G401 (cell line): ENCODE results near the gene AQP12A. TPM values are rescaled to one million over a fixed set of nuclear protein-coding genes. Genes with fewer than 3 reads are reported as not detected.

ENCODE experiments used
- DNase-seq: peaks from one replicate; pipeline ENCODE4 v3.0.0-alpha.2; 2015; ENCODE audit warnings: low spot score
- in situ Hi-C: cut with HindIII; loops from 2 replicates; pipeline ENCODE4 v1.10.0; 2016; ENCODE audit warnings: low sequenced_read_pairs, mixed read lengths
- total RNA-seq: library from RNA; depleted of rRNA; stranded (reverse); fragments of >200 nt; shearing (Covaris generic); gene quantifications from 2 replicates; pipeline ENCODE4 v1.2.3, GENCODE V29; 2014

The AQP12A gene
- total RNA-seq, 1 experiment from 2014 or later, result not detected

GRCh38 chr2:240718896-240719490 is 27.3 kb downstream of the AQP12A start:
- in situ Hi-C loops, result no loop called here
- no peak for DNase-seq

GRCh38 chr2:240719676-240720545 is 28.2 kb downstream of the AQP12A start:
- in situ Hi-C loops, result no loop called here
- DNase-seq, result no peak

GRCh38 chr2:240720686-240721595 is 29.3 kb downstream of the AQP12A start:
- in situ Hi-C loops, result no loop called here
- no peak for DNase-seq

- no peak for DNase-seq
- in situ Hi-C loops, result no loop called here
Measured at GRCh38 chr2:240721596-240722180, 30.0 kb downstream of the AQP12A start.

GRCh38 chr2:240722376-240722775 is 30.7 kb downstream of the AQP12A start:
- in situ Hi-C loops, result no loop called here
- DNase-seq, result no peak

- in situ Hi-C loops, result no loop called here
- DNase-seq, result no peak
Measured at GRCh38 chr2:240722796-240723735, 31.4 kb downstream of the AQP12A start.

GRCh38 chr2:240723851-240724250 is 32.2 kb downstream of the AQP12A start:
- in situ Hi-C loops, result no loop called here

GRCh38 chr2:240724431-240724830 is 32.8 kb downstream of the AQP12A start:
- in situ Hi-C loops, result no loop called here
- DNase-seq, result no peak

More at GRCh38 chr2:240723851-240724250, 32.2 kb downstream of the AQP12A start:
- no peak for DNase-seq

- DNase-seq, result no peak
- in situ Hi-C loops, result no loop called here
Measured at GRCh38 chr2:240725266-240725665, 33.6 kb downstream of the AQP12A start.

- DNase-seq, result no peak
- in situ Hi-C loops, result no loop called here
Measured at GRCh38 chr2:240725671-240726070, 34.0 kb downstream of the AQP12A start.

- no peak for DNase-seq
- in situ Hi-C loops, result no loop called here
Measured at GRCh38 chr2:240726876-240727275, 35.2 kb downstream of the AQP12A start.

- no peak for DNase-seq
- in situ Hi-C loops, result no loop called here
Measured at GRCh38 chr2:240727439-240727838, 35.8 kb downstream of the AQP12A start.

- in situ Hi-C loops, result no loop called here
- DNase-seq, result no peak
Measured at GRCh38 chr2:240727913-240728312, 36.2 kb downstream of the AQP12A start.

GRCh38 chr2:240728361-240728760 is 36.7 kb downstream of the AQP12A start:
- in situ Hi-C loops, result no loop called here
- DNase-seq, result no peak

- no peak for DNase-seq
Measured at GRCh38 chr2:240728827-240729226, 37.2 kb downstream of the AQP12A start.

GRCh38 chr2:240730501-240731177 is 39.0 kb downstream of the AQP12A start:
- in situ Hi-C loops, result no loop called here
- DNase-seq, result peak; percentile 37

More at GRCh38 chr2:240728827-240729226, 37.2 kb downstream of the AQP12A start:
- in situ Hi-C loops, result no loop called here

GRCh38 chr2:240731178-240731545 is 39.5 kb downstream of the AQP12A start:
- in situ Hi-C loops, result no loop called here

GRCh38 chr2:240732184-240732583 is 40.5 kb downstream of the AQP12A start:
- in situ Hi-C loops, result no loop called here
- DNase-seq, result no peak

More at GRCh38 chr2:240731178-240731545, 39.5 kb downstream of the AQP12A start:
- DNase-seq, result peak; percentile 30
